ENCODE measurements around the gene C7. TPM values are rescaled to one million over a fixed set of nuclear protein-coding genes. Genes with fewer than 3 reads are reported as not detected.

The C7 gene
- polyA plus RNA-seq, 3 donors: 136 to 175 (median 167) TPM

GRCh38 chr5:40904994-40905306, 4.3 kb upstream of the C7 start:
- no peak for DNase-seq (ENCODE audit: extremely low read depth in 1 of 11, low read depth in 9 of 11, low spot score in 4 of 11)

GRCh38 chr5:40906351-40906751, 2.9 kb upstream of the C7 start:
- no peak for DNase-seq (ENCODE audit: extremely low read depth in 1 of 11, low read depth in 9 of 11, low spot score in 4 of 11)

DNA sequence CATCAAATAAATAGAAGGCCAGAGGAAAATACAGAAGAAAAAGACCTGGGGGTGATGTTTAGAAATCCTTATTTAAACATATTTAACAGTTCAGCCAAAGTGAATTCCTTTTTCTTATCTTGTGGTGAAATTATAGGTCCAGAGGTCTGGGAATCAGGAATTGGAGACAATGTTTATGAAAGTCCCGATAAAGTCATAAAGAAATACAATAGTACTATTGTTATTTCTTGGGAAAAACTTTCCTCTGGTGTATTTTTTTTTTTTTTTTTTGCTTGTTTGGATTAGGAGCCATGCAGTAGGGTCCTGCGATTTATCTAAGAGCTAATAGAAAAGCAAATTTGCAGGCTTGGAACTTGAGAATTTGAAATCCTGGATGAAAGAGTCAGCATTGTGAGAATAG, 426 bp downstream of the C7 start:
- no peak for DNase-seq (ENCODE audit: extremely low read depth in 1 of 11, low read depth in 9 of 11, low spot score in 4 of 11)

DNA sequence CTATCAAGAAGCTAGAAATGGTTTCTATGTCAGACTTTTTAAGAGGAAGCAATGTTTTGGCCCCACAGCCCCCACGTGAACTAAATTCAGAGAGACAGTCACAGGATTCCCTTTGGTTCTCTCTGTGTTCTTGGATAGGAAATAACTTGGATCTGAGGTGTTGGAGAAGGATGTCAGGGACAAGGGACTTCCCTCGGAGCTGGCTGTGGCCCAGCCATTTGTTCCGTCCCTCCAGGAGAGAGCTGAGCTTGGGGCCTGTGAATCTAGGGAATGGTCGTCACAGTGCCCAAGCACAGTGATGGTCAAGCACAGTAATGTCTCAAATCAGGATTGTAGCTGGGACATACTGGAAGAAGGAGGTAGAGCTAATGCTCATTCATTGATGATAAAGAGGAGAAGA, 2.0 kb downstream of the C7 start:
- no peak for DNase-seq (ENCODE audit: extremely low read depth in 1 of 11, low read depth in 9 of 11, low spot score in 4 of 11)

GRCh38 chr5:40914835-40915234, 5.5 kb downstream of the C7 start:
- DNase-seq (ENCODE audit: extremely low read depth in 1 of 11, low read depth in 9 of 11, low spot score in 4 of 11): no peak

GRCh38 chr5:40915341-40915926, 6.1 kb downstream of the C7 start:
- DNase-seq (ENCODE audit: extremely low read depth in 1 of 11, low read depth in 9 of 11, low spot score in 4 of 11): no peak

DNA sequence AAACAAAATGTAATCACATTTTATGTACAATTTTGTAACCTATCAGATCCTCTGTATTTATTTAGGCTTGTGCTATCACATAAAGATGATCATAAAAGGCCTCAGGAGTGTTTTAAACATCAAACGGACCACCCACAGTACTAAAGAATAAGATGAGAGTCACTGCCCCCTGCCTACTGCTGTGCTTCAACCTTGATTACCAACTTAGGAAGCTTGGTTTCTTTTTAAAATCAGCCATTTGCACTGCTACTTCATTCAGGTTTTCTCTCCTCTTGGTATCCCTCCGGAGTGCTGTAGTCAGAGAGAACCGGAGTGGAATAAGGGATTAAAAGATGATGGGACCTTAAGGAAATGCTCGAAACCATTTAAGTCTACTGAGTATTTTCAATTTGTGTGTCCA, 6.9 kb downstream of the C7 start:
- DNase-seq (ENCODE audit: extremely low read depth in 1 of 11, low read depth in 9 of 11, low spot score in 4 of 11): no peak

GRCh38 chr5:40928886-40929448, 19.7 kb downstream of the C7 start:
- no peak for DNase-seq (ENCODE audit: extremely low read depth in 1 of 11, low read depth in 9 of 11, low spot score in 4 of 11)

DNA sequence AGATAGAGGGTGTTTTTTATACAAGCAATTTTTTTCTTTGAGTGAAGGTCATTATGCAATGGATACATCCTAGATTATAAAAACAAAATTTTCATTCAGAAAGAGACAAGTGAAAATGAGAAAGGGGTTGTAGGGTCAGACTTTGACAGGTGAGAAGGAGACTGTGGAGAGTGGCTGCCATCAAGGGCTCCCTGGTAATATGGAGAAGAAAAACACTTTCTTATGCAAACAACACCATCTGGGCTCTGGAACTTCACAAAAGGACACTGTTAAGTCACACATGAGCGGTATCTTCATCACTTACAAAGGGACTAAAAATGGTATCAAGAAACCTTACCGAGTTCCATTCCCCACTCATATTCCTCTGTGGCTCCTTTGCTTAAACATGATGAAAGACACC, 23.5 kb downstream of the C7 start:
- DNase-seq (ENCODE audit: extremely low read depth in 1 of 11, low read depth in 9 of 11, low spot score in 4 of 11): no peak

GRCh38 chr5:40937075-40937474, 27.8 kb downstream of the C7 start:
- no peak for DNase-seq (ENCODE audit: extremely low read depth in 1 of 11, low read depth in 9 of 11, low spot score in 4 of 11)

GRCh38 chr5:40939753-40940152, 30.5 kb downstream of the C7 start:
- no peak for DNase-seq (ENCODE audit: extremely low read depth in 1 of 11, low read depth in 9 of 11, low spot score in 4 of 11)

DNA sequence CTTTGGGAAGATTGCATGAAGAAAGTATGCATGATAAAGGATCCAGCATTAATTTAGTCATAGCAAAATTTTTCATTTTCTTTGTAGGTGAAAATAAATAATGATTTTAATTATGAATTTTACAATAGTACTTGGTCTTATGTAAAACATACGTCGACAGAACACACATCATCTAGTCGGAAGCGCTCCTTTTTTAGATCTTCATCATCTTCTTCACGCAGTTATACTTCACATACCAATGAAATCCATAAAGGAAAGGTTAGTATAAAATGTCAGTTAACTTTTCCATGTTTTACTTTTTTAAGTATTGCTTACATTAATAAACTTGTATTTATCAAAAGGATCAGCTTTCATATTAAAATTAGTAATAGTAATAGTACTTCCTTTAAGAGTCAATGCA, 35.8 kb downstream of the C7 start:
- DNase-seq (ENCODE audit: extremely low read depth in 1 of 11, low read depth in 9 of 11, low spot score in 4 of 11): no peak

DNA sequence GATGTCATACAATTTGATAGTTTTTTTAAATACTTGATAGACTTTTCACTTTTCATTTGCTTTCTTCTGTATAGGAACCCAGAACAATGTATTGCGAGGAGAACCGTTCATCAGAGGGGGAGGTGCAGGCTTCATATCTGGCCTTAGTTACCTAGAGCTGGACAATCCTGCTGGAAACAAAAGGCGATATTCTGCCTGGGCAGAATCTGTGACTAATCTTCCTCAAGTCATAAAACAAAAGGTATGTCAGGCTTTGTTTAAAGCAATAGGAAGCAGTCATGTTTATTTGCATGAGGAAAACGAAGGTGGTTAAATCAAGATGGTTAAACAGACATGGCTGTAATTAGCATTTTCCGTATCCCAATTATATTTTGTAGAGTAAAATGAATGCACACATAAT, 46.0 kb downstream of the C7 start:
- DNase-seq (ENCODE audit: extremely low read depth in 1 of 11, low read depth in 9 of 11, low spot score in 4 of 11): no peak

GRCh38 chr5:40957048-40957447, 47.8 kb downstream of the C7 start:
- no peak for DNase-seq (ENCODE audit: extremely low read depth in 1 of 11, low read depth in 9 of 11, low spot score in 4 of 11)

- DNase-seq (ENCODE audit: extremely low read depth in 1 of 11, low read depth in 9 of 11, low spot score in 4 of 11): no peak
Observed at GRCh38 chr5:40958811-40959210, 49.5 kb downstream of the C7 start.

DNA sequence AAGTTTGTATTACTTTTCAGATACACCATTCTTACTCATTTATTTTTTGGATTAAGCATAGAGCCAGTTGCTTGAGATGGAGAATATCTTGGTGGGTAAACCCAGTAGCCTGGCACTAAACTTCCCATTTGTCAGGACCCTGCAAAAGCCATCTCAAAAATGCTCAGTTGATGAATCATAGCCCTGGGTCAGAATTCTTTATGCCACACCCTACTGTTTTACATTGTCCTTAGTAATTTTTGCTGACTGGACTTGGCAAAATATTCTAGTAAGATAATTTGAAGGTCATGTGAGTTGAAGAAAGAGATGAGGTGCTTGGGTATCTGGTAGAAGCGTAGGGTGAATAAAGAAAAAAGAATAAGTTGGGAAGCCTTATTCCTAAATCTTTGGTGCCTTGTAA, 50.7 kb downstream of the C7 start:
- no peak for DNase-seq (ENCODE audit: extremely low read depth in 1 of 11, low read depth in 9 of 11, low spot score in 4 of 11)

GRCh38 chr5:40962207-40962955, 53.1 kb downstream of the C7 start:
- DNase-seq (ENCODE audit: extremely low read depth in 1 of 11, low read depth in 9 of 11, low spot score in 4 of 11): no peak

DNA sequence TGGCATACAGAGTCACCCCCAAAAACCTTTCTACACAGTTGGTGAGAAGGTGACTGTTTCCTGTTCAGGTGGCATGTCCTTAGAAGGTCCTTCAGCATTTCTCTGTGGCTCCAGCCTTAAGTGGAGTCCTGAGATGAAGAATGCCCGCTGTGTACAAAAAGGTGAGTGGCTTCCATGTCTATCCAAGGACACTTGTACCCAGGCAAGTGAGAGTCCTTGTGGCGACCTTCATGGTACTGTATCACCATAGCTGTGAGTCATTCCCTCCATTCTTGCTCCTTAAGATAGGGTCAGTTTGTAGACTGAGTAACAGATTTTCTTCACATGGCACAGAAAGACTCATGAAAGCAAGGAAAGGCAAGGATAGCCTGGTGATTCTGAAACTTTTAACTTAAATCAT, 63.1 kb downstream of the C7 start:
- no peak for DNase-seq (ENCODE audit: extremely low read depth in 1 of 11, low read depth in 9 of 11, low spot score in 4 of 11)

DNA sequence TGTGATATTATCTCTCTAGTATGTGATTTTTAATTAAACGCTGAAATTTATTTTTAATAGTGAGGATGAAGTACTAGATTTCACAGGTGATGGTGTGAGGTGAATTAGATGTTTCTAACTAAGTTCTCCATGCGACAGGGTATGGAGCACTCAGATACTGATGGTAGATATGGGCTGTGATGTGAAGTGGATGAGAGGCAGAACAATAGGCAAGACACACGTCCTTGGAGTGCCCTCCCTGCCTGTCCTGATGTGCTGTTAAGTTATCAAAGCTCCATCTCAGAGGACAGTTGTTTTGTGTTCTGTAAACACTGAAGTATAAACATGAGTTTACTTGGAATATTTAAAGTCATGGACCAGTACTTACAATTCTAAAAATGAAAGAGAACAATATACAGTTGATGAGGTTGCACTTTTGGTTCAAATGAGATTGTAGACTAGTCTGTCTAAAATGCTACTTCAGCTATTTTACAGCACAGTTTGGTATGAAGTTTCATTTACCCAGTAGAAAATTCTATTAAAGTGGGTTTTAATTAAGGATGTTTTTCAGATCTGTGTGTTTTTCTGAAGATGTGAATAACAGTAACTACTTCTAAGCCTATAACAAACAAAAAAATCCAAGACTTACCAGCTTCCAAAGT, 64.2 kb downstream of the C7 start:
- DNase-seq (ENCODE audit: extremely low read depth in 1 of 11, low read depth in 9 of 11, low spot score in 4 of 11): no peak

GRCh38 chr5:40976041-40976440, 66.7 kb downstream of the C7 start:
- no peak for DNase-seq (ENCODE audit: extremely low read depth in 1 of 11, low read depth in 9 of 11, low spot score in 4 of 11)

DNA sequence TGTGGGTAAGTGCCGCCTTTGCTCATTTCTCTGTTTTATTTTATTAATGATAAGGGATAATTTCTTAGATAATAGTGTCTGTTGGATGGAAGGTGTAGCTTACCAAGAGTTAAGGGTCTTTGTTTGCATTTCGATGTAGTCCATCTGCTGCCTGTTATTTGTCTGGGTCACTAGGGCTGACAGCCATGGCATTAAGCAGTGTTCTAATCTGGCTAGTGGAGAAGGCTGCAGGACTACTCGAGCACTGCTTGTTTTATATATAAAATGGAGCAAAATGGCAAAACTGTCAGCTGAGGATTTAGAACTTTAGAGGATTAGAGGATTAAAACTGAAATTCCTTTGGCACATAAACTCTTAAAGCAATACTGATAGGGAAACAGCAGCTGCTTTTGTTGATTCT, 67.5 kb downstream of the C7 start:
- DNase-seq (ENCODE audit: extremely low read depth in 1 of 11, low read depth in 9 of 11, low spot score in 4 of 11): no peak
